EH (cell line): ENCODE measurements around the gene OR4K2.
A peak's percentile ranks its signal among the peaks of the same experiment; 100 is the strongest.
"Not testable (repeated sequence)": the region's sequence is repeated elsewhere in the genome, so short reads cannot be mapped to it uniquely, and the experiment has no call there.

Experiments
- DNase-seq: peaks from one replicate; pipeline ENCODE4 v3.0.0-alpha.2; 2015; ENCODE audit warnings: low read depth

OR4K2 gene, protein sequence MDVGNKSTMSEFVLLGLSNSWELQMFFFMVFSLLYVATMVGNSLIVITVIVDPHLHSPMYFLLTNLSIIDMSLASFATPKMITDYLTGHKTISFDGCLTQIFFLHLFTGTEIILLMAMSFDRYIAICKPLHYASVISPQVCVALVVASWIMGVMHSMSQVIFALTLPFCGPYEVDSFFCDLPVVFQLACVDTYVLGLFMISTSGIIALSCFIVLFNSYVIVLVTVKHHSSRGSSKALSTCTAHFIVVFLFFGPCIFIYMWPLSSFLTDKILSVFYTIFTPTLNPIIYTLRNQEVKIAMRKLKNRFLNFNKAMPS

DNA sequence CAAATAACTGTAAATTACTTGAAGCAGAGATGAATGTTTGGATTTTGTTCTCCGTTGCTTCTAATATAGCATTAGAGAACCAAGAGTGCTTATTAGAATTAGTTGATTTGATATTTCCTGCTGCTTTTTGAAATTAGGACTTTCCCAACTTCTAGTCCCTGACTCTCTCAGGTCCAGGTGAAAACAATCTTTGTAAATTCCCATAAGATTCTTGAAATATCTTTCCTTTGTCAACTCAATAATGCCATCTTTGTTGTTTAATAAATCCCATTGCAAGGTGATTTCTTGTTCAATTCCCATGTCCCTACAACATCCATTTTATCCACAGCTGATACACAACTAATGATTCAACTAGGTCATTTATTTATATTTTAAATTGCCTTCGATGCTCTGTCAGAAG, at the start of gene OR4K2:
Gene OR4K2 (plus strand): TSS at position 301 of the 400 bp plus-strand sequence. CDS start 1,126 bp downstream, outside the sequence.
- no peak for DNase-seq

DNA sequence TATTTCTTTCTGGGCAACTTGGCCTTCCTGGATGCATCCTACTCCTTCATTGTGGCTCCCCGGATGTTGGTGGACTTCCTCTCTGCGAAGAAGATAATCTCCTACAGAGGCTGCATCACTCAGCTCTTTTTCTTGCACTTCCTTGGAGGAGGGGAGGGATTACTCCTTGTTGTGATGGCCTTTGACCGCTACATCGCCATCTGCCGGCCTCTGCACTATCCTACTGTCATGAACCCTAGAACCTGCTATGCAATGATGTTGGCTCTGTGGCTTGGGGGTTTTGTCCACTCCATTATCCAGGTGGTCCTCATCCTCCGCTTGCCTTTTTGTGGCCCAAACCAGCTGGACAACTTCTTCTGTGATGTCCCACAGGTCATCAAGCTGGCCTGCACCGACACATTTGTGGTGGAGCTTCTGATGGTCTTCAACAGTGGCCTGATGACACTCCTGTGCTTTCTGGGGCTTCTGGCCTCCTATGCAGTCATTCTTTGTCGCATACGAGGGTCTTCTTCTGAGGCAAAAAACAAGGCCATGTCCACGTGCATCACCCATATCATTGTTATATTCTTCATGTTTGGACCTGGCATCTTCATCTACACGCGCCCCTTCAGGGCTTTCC, 47.2 kb upstream of the OR4K2 start:
- not testable (repeated sequence) for DNase-seq

DNA sequence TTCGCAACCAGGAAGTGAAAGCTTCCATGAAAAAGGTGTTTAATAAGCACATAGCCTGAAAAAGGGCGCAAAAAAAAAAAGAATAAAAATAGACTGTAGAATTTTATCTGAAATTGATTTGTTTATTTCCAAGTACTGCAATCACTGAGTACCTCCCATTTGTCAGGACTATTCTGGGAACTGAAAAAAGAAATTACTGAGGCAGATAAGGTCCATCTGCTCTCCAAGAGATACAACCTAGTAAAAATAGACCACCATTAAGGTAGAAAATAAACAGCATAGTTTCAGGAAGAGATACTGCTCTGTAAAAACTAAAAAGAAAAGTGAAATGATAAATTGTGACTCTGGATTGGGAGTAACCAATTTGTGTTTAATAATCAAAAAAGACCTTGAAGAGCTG, 46.6 kb upstream of the OR4K2 start:
- no peak for DNase-seq

DNA sequence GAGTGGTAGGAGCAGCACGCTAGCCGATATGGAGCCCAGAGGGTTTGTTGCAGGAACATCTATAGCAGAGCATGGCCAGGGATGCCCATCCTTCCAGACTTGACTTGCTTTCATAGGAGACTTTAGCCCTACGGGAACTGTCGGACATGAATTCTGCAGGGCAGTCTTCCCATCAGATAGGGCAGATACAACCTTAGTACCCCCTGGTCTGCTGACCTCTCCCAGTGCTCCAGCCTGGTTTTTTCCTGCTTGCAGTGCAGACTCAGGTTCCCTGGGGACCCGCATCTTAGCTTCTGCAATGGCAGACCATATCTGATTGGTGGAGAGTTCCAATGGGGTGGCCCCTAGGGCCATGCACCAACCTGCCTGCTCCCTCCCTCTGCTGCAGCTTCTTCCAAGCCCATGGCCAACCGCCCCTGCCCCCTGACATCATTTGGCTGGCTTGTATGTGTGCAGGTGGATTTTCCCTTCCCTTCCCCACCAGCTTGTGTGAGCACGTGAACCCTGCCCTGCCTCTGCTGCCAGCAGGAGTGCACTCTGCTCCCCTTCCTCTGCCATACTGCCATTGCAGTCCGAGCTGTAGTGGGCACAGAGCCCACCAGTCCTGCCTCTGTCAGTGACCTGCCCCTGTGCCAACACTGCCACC, 40.6 kb upstream of the OR4K2 start:
- DNase-seq, result not testable (repeated sequence)

DNA sequence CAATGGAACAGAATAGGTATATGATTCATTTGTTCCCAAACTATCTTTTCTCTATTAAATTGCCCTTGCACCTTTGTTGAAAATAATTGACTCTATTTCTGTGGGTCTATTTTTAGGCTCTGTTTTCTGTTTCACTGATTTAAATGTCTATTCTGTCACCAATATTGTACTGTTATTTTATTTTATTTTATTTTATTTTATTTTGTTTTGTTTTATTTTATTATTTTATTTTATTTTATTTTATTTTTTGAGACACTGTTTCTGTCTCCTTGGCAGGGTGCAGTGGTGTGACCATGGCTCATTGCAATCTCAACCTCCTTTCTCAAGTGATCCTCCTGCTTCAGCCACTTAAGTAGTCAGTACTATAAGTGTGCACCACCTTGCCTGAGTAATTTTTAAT, 36.5 kb upstream of the OR4K2 start:
- DNase-seq, result no peak

DNA sequence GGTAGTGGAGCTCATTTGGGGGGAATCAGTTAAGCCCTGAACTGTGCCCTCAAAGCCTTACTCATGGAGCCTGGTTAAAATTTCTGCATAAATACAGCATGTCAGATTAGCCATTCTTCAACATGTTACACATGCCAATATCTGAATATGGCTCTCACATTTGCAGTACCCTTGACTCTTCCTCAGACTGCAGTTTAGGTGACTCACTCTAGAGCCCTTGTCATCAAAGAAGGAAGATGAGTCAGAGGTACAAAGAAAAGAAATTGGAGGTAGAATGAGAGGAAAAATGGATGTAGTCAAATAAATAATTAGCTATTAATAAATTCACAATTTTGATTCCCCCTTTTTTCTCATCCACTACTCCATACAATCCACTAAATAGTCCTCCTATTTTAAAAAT, 23.6 kb upstream of the OR4K2 start:
- DNase-seq, result no peak

DNA sequence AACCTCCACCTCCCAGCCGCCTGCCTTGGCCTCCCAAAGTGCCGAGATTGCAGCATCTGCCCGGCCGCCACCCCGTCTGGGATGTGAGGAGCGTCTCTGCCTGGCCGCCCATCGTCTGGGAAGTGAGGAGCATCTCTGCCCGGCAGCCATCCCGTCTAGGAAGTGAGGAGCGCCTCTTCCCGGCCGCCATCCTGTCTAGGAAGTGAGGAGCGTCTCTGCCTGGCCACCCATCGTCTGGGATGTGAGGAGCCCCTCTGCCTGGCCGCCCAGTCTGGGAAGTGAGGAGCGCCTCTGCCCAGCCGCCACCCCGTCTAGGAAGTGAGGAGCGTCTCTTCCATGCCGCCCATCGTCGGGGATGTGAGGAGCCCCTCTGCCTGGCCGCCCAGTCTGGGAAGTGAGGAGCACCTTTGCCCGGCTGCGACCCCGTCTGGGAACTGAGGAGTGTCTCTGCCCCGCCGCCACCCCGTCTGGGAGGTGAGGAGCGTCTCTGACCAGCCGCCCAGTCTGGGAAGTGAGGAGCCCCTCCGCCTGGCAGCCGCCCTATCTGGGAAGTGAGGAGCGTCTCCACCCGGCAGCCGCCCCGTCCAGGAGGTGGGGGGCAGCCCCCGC, 8.8 kb upstream of the OR4K2 start:
- DNase-seq, result not testable (repeated sequence)

DNA sequence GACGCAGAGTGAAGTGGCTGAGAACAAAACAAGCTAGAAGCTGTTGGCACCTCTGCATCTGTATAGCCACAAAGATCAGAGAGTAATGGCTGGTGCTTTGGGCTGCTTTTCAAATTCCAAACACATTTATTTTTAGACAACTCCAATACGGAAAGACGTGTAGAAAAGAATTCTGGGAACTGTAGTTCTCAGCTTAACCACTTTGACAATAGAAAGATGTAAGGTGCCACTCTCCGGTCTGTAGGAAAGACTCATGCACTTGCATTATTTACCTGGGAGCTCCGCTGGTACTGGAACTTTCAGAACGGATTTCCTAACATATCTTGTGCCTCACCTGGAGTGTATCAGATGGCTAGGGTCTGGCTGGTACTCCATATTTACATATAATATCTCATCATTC, 1.8 kb upstream of the OR4K2 start:
- DNase-seq, result no peak

DNA sequence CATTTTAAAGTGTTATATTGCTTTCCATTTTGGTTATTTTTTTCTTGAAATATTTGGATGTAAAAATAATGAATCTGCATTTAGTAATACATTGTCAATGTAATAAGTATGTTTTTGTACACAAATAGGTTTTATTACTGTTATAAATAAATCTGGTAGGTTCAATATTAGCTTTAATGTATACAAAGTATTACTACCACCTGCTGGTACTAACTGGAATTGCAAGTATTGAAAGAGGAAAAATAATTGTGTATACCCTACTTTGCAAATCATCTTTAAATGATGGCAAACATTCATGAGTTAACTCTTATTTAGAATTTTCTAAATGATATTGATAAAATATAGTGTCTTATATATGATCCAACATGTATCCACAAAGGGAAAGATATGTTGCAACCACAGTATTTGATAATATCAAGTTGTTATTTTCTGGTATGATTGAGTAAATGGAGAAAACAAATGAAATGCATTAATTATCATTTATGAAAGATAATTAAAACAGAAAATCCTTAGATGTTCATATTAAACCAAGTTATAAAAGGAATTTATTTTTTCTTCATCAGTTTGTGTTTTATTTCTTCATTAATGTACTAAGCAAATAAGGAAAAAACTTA, 3.2 kb downstream of the OR4K2 start:
- DNase-seq, result peak; percentile 2

DNA sequence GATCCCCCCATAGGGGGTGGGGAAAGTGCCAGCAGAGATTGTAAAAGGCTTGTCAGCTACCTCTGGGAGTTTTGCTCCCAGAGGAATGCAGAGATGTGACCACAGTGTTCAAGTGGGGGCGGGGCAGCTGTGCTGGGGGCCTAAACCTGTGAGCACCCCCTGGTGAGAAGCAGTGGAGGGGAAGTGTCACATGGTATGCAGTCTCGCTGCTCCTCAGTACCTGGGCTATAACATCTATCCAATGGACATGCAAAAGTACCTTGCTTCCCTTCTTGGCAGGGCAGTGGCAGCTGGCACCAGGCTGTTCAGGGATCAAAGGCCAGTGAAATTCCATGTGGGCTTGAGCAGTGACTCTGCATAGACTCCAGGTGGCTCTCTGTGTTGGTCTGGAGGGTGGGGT, 20.3 kb downstream of the OR4K2 start:
- DNase-seq, result no peak

DNA sequence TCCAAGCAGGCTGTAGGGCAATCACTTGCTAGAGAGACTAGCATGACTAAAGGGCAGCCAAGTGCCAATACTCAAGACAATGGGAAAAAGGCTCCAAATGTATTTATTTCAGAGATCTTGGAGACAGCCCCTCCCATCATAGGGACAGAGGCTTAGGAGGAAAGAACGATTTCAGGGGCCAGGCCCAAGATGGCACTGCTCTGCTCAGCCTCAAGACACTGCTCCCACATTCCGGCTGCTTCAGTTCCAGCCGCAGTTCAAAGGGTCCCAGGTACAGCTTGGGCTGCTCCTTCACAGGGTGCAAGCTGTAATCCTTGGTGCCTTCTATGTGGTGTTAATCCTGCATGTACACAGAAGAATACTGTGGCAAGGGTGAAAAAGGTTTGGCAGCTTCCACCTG, 26.1 kb downstream of the OR4K2 start:
- DNase-seq, result no peak

DNA sequence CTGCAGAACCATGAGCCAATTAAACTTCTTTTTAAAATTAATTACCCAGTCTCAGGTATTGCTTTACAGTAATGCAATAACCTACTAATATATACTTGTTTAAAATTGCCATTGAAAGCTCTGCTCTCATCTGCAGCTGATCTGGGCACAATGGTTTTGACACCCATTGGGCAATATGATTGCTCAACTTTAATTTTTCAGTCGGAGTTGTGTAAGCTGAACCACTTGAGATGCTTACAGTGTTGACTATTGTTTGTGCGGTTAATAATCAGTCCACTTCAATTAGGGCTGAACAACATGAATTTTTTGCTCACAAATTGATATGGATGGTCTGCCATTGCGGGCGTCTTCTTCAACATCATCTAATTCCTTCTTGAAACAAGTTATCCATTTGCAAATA, 27.5 kb downstream of the OR4K2 start:
- DNase-seq, result no peak

DNA sequence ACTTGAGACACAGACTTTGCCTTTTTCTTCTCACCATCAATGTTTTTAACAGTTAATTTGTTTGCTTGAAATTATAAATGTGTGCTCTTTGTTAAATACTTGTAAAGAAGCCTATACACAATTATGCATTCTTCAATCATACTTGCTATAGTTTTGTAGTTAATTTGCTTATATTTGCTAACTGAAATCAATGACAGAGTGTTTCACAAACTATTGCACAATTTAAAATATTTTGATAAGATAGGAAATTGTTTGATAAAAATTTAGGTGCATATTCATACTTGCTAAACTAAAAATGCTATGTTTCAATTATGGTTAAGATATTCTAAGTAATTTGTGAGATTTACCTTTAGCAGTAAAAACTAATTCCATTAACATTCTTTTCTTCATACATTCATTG, 31.7 kb downstream of the OR4K2 start:
- DNase-seq, result no peak

DNA sequence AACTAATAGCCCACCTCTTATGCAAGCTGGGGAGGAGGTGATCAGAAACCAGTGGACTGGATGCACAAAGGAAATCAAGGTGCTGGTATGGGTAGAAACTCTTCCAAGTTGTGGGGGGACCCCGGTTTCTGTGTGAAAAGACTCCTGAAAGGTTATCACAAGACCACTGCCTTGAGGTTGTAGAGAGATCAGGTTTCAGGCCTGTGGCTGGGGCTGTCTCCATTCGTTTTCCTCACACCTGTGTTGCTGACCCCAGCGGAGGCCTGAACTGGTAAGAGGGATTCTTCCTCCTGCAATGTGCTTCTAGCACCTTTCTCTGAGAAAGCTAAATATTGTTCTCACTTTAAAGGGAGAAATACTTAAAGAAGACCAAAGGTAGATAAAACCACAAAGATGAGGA, 36.2 kb downstream of the OR4K2 start:
- DNase-seq, result no peak

DNA sequence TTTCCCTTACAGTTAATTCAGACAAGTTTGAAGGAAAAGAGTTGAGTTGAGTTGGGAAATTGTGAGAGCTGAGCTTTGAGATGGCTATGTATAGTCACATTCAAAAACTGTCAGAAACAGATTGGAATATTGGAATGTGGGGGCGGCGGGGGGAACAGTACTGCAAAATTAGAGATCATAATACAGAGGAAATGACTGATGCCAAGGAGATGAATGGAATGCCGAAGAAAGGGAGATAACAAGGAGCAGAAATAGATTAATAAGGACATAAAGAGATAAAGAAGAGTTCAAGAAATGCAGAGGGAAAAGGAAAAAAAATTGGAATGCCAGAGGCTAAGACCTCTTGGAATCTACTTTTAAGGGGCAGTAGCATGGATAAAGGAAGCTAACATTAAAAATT, 42.3 kb downstream of the OR4K2 start:
- no peak for DNase-seq

DNA sequence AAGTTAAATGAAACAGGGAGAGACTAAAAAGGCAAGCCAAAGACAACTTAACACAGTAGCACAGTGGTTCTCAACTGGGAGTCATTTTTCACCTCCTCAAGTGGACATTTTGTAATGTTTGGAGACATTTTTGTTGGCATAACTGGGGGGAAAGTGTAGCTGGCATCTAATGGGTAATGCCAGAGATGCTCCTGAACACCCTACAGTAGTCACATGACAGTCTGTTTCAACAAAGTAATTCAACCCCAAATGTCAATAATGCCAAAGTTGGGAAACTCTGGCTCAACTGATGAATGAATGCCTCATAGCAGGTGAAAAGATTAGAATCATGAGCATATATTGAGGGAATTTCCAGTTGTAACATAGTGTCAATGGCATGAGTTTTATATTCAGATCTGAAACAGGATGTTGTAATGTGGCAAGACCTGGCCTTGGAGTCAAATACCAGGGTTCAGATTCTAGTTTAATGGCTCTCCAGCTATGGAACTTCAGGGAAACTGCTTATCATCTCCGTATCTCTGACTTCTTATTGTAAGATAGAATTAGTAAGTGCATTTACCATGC, 43.1 kb downstream of the OR4K2 start:
- no peak for DNase-seq

DNA sequence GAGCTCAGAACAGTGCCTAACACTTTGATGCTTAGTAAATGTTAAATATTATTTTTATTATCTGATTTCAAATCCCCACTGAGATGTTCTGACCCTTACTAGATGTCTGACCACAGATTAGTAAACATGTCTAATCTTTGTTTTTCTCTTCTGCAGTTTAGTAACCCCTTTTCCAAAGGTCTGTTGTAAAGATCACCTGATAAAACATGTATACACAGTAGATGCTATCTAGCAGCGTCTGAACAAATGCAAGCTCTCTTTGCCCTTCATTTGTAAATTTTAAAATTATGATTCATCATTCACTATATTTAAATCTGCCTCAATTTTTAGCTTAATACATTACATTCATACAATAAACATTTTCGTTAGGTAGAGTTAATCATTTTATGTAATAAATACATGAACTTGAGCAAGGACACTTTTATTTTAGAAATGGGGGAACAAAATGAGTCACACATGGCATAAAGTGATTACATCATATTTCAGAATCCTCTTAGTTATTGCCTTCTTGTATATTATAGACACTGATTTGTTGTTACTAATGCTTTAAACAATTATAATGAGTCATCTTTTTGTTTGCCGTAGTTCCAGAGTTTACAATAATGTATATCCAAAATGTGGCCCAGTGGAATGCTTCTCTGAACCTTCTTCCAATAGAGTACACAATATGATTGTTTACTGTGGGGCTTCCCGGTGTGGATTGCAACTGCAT, 43.8 kb downstream of the OR4K2 start:
- DNase-seq, result no peak

DNA sequence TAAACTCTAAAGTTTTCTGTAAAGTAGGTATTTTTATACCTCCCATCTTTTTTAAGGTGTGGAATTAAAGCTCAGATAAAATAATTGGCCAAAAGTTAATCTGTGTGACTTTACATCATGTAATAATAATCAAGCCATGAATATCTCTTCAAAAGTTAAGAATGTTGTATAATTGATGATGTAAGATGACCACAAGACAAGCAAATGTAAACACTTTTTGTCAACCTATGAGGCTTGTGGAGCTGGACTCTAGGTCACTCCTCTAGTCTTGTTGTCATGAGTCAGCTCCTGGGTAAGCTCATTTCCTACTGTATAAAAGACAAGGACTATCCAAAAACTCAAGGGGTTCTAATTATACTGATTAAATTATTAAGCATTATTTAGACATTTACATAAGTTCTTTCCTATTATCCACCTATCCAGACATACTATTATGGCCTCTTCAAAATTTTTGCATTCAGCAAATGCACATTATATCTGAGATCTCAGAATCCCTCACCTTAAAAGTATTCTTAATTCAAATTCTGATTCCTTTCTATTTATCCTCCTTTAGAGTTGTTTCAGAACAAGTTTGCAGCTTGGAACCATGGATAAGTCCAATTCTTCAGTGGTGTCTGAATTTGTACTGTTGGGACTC, 45.2 kb downstream of the OR4K2 start, which contains the start of gene OR4K5:
Gene OR4K5 (plus strand): TSS at position 587 of the 637 bp plus-strand sequence. CDS start 0 bp downstream, at position 587.
- no peak for DNase-seq

DNA sequence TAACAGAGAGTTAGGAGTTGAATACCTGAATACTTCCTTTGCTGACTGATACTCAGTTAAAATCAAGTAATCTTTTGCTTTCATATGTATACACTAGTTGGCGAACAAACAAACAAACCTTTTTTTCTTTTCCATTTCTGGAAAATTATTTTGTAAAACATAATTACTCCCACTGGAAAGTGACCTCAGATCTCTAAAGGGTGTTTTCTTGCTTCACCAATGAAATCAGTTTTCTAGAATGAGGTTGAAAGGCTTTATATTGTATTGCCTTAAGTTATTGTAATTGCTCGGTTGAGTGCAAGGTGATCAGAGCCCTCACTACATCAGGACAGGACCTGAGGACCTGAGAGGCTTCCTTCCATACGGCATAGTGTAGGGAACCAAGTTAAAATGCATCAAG, 55.7 kb downstream of the OR4K2 start, which contains the start of gene OR4K1:
Gene OR4K1 (plus strand): TSS at position 301 of the 400 bp plus-strand sequence. CDS start 4,750 bp downstream, outside the sequence.
- no peak for DNase-seq
